Frontal cortex (tissue), 4 donors: ENCODE results near the gene CA7. TPM values are rescaled to one million over a fixed set of nuclear protein-coding genes. Genes with fewer than 3 reads are reported as not detected.

ENCODE experiments used
- DNase-seq, 2 donors: peaks; one replicate each; pipeline ENCODE4 v3.0.0; 2012; ENCODE audit warnings: low spot score in 2 of 2
- FAIRE-seq: peaks from 2 replicates; lab custom pipeline; 2012; peaks lifted over from hg19 to GRCh38; lab: Jason Lieb, UNC
- total RNA-seq: library from RNA; depleted of rRNA; stranded (reverse); fragments of >200 nt; gene quantifications from one replicate; pipeline ENCODE4 v1.2.3, GENCODE V29; 2014
- donor health status: control.
- donor health status: control.
- donor health status: control.

CA7 gene
- not detected for total RNA-seq

DNA sequence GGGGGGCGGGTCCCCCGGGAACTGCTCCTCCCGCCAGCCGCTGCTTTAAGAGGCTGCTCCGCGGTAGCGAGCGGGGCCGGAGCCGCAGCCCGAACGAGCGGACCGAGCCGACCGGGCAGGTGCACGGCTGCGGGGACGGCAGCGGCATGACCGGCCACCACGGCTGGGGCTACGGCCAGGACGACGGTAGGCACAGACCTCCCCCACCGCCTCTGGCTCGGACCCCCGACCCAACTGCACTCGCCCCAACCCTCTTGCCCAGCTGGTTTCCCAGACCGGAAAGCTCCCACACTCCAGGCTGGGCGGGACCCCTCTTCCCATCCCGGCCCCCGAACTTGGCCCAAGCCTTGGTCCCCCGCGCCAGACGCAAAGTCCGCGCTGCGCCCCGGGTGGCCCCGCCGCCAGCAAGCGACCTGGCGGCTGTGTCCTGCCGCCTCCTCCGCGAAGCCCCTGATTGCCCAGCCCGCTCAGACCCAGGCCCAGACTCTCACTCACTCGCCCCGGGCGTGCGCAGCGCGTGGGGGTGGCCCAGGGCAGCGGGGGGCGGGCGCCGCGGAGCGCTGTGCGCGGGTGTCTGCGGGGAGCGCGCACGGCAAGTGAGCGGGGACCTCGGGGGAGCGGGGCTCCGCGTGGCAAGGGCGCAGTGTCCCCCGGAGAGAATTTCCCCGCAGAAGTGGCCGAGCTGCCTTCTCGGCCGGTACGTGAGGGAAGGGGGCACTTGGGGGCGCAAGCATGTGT, at the start of gene CA7:
Gene CA7, plus strand, starts transcription at position 73 of the 738 bp plus-strand sequence. Its CDS starts 74 bp downstream, at position 147.
- peak in 1 of 2 donors; percentile 52 for DNase-seq

DNA sequence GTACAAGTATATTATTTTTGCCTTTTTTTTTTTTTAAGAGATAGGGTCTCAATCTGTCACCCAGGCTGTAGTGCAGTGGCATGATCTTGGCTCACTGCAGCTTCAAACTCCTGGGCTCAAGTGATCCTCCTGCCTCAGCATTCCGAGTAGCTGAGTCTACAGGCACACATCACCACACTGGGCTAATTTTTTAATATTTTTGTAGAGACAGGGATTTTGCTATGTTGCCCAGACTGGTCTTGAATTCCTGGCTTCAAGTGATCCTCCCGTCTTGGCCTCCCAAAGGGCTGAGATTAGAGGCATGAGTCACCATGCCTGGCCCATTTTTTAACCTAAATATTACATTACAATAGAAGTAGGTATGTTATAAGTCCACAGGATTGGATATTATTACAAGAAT, 46.1 kb upstream of the CA7 start:
- no peak for FAIRE-seq
- no peak for DNase-seq

More for the DNA sequence above, at the start of gene CA7:
- FAIRE-seq: no peak

DNA sequence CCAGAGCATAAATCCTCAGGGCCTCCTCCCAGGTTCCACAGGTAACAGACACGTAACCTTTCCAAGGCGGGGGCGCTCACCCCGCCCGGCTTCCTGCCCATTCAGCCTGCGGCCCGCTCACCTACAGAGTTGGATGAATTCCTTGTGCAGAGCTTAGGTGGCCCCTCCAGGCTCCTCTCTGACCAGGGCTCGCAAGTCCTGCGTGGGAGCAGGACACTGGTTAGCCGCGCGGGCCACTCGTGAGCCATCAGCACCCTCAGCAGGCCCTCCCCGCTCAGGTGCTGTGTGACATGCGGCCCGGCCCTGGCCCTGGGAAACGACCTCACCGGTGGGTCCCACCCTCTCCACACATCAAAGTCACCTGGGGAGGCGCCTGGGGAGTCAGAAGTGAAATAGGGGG, 43.4 kb upstream of the CA7 start:
- FAIRE-seq: no peak

DNA sequence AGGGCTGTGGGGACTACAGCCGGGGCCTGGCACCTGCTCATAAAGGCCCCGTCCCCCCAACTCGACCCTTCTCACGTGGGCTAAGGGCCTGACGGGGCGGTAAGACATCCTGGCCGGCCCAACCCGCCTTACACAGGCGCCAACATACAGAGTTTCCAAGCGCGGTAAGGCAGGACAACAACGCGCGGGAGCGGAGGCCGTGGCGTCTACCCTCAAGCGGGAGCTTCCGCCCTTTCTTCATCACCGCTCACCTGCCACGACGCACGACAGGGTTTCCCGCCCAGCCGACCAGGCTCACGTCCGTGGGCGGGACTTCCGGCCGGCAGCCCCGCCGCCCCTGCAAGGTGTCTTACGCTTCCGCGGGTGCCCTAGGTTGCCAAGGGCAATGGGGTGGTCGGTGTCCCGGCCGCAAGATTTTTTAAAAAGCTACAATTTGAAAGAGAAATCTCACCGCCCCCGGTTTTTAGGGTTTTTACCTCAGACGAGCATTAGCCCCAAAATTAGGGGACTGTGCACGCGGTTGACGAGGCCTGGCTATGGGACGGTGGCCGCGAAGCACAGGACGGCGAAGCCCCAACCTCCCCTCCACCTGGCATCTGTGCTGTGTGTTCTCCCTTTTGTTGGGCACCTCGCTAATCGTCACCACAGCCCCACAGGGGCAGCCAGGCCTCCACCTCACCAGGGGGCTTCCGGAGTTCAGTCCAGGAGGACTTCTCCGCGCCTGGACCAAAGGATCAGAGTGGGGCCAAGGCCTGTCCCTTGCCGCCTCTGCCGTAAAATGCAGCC, 42.7 kb upstream of the CA7 start, which contains the start of gene TERB1:
Gene TERB1, minus strand, starts transcription at position 265 of the 786 bp plus-strand sequence. CDS start 4,786 bp downstream, outside the sequence.
- no peak for DNase-seq
- no peak for FAIRE-seq

More for the DNA sequence above, 43.4 kb upstream of the CA7 start:
- no peak for DNase-seq

DNA sequence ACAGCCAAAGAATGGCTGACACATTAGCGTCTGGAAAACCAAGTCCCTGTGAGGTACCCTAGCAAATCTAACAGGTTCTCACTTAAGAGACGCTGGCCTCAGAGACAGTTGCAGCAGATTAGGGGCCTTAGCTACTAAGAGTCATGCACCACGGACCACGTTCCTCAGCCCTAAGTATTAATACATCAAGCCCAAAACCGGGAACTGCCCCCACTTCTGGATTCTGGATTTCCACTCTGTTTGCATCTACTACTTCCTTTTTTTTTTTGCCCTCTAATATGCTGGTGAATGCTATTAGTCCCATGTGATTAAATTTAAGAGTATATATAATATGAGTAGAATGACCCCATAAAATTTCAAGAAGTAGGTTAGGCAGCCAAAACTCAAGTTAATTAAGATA, 42.1 kb upstream of the CA7 start:
- DNase-seq: no peak
- FAIRE-seq: no peak

DNA sequence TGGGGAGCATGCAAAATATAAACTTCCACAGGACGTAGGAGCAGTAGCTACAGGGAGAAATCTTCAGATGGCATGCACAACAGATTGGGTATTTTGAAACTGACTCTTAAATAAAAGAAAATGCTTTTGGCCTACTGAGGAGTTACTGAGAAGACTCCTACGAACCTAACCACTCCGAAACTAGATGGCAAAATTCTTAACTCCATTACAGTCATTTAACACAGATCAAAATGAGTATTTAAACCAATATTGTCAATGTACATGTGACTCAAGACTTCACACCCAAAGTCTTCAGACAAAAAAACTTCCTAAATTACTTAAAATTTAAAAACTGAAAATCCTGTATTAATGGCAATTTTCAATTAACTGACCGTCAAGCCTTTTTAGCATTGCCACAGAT, 34.4 kb upstream of the CA7 start:
- DNase-seq (no peak), FAIRE-seq (no peak)

DNA sequence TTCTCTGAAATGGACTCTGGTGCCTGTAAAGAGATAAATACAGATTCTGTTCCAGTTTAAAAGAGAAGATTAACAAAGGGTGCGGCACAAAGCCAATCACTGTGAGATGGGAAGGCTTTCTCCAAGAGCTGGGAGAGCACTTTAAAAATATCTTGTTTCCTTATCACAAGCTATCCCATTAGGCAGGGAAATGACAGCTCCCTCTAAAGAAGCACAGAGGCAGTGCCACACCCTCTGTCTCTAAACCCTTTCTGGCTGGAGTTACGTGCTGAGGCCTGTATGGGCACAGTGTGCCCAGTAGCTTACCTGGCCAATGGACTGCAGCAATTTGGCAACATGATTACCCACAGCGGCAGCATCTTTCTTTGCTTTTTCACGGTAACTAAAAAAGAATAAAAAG, 33.8 kb upstream of the CA7 start:
- FAIRE-seq: no peak
- no peak for DNase-seq

DNA sequence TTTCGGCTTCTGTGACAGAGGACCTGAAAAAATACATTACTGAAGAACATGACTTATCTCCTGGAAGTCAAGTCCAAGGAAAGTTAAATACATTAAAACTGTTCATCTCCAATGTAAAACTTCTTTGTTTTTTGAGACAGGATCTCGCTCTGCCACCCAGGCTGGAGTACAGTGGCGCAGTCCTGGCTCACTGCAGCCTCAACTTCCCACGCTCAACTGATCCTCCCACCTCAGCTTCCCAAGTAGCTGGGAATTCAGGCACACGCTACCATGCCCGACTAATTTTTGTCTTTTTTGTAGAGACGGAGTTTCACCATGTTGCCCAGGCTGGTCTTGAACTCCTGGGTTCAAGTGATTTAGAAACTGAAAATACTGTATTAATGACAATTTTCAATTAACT, 33.2 kb upstream of the CA7 start:
- FAIRE-seq: no peak

DNA sequence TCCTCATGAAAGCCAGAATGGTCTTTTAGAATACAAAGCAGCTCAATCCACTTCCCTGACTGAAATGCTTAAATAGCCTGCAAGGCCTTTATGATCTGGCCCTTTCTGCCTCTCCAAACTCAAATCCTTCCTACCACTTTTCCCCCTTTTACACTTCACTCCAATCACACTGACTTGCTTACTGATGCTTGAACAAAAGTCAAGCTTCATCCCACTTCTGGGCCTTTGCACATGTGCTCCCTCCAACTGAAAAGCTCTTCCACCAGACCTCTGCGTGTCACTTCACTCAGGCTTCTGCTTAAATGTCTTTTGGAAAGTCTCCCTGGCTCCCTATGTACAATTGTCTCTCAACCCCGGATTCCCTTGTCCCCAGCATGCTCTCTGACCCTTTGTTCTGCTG, 29.5 kb upstream of the CA7 start:
- FAIRE-seq (no peak), DNase-seq (no peak)

More for the DNA sequence above, 33.2 kb upstream of the CA7 start:
- no peak for DNase-seq

DNA sequence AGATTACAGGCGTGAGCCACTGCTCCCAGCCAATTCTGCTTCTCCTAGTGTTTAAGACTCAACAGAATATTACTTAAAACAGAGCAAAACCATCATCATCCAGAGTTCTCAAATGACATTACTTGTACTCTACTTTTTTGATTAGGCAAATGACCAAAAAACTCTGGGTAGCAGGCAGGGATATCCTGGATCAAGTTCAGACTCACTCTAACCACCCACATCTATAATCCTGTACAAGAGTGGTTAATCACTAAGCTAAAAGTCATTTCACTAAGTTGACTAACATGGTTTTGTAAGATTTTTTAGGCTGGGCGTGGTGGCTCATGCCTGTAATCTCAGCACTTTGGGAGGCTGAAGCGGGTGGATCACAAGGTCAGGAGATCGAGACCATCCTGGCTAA, 20.2 kb upstream of the CA7 start:
- no peak for DNase-seq
- no peak for FAIRE-seq

DNA sequence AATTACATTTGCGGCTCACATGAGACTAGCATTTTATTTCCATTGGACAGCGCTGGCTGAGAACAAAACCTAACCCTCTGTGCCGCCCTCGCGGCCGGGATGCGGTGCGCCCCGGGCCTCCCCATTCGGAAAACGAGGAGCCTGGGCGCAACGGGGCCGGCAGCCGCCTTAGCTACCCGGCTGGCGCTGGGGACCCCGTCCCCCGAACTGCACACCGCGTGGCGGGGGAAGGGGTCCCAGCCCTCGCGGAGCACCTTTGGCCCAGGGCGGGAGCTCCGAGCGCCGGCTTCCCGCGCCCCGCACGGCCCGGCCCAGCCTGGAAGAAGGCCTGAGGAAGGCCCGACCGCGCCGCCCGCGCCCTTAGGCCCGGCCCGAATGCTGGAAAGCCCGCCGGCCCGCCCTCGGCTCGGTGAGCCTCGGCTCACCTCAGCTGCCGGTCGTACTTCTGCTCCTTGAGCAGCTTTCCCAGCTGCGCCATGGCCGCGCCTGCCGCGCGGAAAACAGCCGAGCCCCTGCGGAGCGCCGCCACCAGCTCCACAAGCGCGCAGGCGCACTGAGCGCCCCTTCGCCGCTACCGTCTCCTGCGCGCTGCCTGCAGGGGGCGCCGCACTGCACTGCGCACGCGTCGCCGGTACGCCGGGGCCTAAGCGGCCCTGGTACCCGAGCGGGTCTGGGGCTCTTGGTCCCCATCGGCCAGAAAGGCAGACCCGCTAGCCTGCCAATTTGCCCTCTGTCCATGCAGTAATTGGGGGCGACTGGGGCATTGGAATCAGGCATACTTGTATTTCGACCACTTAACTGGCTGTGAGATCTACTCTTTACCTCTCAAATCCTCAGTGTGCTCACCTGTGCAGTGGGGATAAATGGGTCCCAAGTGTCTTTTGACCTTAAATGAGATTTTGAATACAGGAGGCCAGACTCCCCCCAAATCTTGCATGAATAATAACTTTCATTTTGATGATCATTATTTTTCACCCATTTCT, 13.5 kb upstream of the CA7 start, which contains the start of gene NAE1:
Gene NAE1, minus strand, starts transcription at position 555 of the 983 bp plus-strand sequence. Its CDS starts 77 bp downstream, at position 478.
- DNase-seq (peak; percentile 88 to 89), FAIRE-seq (no peak)

DNA sequence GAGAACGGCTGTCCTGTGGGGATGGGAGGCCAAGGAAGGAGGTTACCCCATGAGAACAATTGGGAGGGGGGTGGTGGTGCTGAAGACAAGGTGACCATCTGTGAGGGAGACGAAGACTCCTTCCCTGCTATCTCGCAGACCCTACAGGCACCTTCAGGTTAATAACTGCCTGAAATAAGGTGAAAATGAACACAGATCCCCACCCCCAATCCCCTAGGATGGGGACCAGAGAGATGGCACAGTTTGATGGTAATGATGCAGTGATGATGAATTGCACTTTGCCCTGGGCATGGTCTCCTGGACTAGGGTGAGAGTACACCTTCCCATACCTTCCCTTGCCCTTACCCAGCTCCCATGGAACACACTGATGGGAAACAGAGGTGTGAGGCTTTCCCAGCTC, 12.0 kb upstream of the CA7 start:
- FAIRE-seq (no peak), DNase-seq (no peak)

DNA sequence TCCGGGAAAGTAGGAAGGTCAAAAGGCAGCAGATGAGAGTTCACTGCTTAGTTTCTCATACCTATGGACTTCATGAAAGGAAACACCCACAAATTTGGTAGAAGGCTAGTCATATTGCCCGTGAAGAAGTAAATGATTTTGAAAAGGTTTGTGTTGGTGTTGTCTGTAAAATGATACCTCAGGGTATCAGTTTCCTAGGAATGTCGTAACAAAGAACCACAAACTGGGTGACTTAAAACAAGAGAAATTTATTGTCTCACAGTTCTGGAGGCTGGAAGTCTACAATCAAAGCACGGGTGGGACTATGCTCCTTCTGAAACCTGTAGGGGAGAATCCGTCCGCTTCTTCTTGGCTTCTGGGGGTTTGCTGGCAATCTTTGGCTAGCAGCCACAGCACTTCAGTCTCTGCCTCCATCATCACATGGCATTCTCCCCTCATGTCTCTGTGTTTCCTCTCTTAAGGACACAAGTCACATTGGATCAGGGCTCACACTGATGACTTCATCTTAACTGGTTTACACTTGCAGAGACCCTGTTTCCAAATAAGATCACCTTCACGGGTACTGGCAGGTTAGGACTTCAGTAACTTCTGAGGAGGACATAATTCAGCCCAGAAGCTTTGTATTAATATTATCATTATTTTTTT, 11.4 kb upstream of the CA7 start:
- no peak for DNase-seq
- FAIRE-seq: no peak

DNA sequence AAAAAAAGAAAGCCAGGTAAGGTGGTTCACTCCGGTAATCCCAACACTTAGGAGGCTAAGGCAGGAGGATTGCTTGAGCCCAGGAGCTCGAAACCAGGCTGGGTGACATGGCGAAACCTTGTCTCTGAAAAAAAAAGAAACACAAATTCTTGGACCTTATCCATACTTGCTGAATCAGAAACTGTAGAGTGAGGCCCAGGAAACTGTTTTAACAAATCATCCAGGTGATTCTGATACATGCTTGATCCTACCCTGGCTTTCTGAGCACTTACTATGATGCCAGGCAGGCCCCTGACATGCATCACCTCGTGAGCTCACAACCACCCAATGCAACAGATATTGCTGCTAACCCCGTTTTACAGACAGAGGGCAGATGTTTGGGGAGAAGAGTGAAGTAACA, 9.5 kb upstream of the CA7 start:
- no peak for DNase-seq
- FAIRE-seq: no peak

DNA sequence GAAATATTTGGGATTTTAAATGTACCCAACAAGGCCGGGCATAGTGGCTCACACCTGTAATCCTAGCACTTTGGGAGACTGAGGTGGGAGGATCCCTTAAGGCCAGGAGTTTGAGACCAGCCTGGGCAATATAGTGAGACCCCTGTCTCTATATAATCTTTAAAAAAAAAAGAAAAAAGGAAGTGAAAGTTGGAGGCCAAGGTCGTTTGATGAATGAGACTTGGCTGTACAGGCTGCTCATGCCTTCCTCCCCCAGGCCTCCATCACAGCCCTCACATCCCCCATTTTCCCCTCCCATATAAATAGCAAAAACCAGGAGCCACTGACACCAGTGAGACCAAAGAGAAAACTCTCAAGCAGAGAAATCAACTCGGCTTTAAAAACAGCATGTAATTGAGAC, 3.3 kb upstream of the CA7 start:
- FAIRE-seq (no peak), DNase-seq (no peak)

DNA sequence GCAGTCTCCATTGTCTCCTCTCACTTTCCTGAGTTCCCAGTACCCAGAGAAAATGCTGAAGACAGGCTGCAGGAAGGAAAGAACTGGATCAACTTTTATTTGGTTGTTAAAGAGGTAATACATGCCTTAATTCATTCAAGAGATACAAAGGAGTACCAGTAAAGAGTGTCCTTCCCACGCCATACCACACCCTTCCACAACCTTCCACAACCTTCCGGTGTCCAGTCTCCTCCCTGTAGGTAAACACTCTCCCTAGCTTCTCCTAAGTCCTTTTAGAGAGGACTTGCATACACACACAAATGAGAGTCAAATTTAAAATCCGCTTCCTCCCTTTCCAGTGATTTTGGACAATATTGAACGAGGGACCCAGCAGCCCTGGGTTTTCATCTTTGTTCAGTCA, 2.8 kb upstream of the CA7 start:
- DNase-seq (no peak), FAIRE-seq (no peak)

DNA sequence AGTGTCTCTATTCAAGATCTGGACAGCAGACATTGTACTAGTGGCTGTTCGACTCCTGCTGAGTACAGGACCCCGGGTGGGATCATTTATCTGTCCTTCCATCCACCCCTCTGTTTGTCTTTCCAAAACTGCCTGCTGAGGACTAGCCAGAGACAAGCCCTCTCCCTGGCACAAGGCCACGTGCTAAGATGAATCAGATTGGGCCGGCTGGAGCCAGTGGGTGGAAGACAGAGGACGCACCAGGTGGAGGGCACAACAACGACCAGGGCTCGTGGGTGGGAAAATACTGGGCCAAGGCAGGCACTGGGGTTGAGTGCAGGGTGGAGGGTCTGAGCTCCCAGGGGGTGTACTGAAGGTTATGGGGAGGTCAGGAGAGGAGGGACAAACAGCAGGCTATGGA, 1.4 kb upstream of the CA7 start:
- no peak for FAIRE-seq
- peak in 1 of 2 donors; percentile 42 for DNase-seq

DNA sequence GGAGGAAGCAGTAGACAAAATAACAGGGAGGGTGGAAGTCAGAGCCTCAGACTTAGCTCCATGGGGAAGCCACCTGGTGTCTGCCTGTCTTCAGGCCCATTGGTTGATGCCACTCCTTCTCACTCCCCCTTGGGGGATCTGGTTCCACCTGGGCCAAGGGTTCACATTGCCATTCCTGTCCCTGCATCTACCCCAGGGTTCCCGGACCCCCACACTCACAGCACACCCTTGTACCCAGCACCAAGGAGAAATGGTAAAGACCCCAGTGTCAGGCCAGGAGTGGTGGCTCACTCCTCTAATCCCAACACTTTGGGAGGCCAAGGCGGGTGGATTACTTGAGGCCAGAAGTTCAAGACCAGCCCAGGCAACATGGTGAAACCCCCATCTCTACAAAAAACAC, 1.0 kb upstream of the CA7 start:
- DNase-seq (no peak), FAIRE-seq (no peak)

DNA sequence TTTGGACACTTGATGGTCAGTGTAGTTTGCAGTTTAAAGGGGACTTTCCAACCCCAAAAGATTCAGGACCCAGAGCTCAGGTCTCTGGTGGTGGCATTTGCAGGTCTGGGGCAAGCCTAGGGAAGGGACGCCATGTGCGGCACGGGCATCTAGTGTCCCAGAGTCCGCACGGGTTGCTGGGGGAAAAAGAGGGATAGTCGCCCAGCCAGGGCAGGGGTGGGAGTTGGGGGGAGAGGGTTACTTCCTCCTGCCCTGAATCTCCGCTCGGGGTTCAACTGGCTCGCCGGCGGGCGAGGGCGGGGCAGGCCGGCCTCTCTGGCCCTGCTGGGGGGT, 239 bp upstream of the CA7 start:
- no peak for FAIRE-seq

DNA sequence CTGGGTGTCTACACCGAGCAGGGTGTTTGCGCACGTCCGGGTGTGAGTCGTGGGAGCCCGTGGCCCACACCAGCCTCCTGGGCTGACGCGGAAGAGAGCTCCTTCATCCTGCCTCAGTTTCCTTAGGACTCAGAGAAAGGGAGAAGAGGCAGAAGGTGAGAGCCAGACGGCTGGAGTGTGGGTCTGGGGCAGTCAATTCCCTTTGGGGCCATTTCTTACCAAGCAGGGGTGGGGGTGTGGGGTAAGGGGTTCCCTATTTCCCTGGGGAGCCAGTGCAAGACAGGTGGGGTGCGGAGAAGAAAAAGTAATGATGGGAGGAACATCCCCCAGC, 831 bp downstream of the CA7 start:
- no peak for FAIRE-seq

More for the DNA sequence above, 239 bp upstream of the CA7 start:
- DNase-seq: no peak

More for the DNA sequence above, 831 bp downstream of the CA7 start:
- no peak for DNase-seq
